B cell (primary cell): ENCODE results near the gene VPS25. TPM values are rescaled to one million over a fixed set of nuclear protein-coding genes. Genes with fewer than 3 reads are reported as not detected.
A peak's percentile ranks its signal among the peaks of the same experiment; 100 is the strongest.

Experiments
- ATAC-seq: fragments of 200-7000 bp; cut with Tn5 transposase; one replicate; pipeline ENCODE4 v1.10.0; 2021; ENCODE audit warnings: low read depth, mild to moderate bottlenecking, moderate number of reproducible peaks, moderate library complexity
- CTCF ChIA-PET: fragments of 350-600 bp; sonication (Branson Sonifier 250); formaldehyde crosslinking; loops from one replicate; lab custom pipeline; 2021; ENCODE audit warnings: antibody characterized with exemption, inconsistent platforms; lab: Charles Lee
- POLR2A ChIA-PET: fragments of 350-600 bp; sonication (Branson Sonifier 250); formaldehyde crosslinking; loops from one replicate; lab custom pipeline; 2021; ENCODE audit warnings: antibody characterized with exemption; lab: Charles Lee
- DNase-seq: peaks from one replicate; pipeline ENCODE4 v3.0.0; 2013
- H2AFZ ChIP-seq: 2 replicates; pipeline ENCODE4 v1.6.1; 2012; ENCODE audit warnings: mild to moderate bottlenecking, low read depth, low read length; ENCODE audit not compliant: insufficient read depth, poor library complexity, severe bottlenecking
- H3K27ac ChIP-seq, 2 donors: 1 replicate in 1 of 2; 2 replicates in 1 of 2; pipeline ENCODE4 v1.5.1; 2012 to 2013; ENCODE audit warnings: low read length in 2 of 2, mild to moderate bottlenecking in 2 of 2, moderate library complexity in 1 of 2
- H3K27me3 ChIP-seq, 4 experiments: fragments of 200-600 bp in 1 of 4; sonication (generic) in 1 of 4; replicated peaks in 1 of 4; 1 replicate in 2 of 4; 2 replicates in 2 of 4; pipeline versions ENCODE4 v1.6.1 to v1.7.0; 2013 to 2016; ENCODE audit warnings: low read length in 3 of 4, mild to moderate bottlenecking in 2 of 4, mixed read lengths in 1 of 4, moderate library complexity in 1 of 4; ENCODE audit not compliant: insufficient read depth in 4 of 4, control insufficient read depth in 3 of 4; ENCODE audit errors: control extremely low read depth in 1 of 4
- H3K36me3 ChIP-seq, 2 experiments: replicated peaks in 1 of 2; 1 replicate in 1 of 2; 2 replicates in 1 of 2; pipeline versions ENCODE4 v1.6.1 to v1.7.1; 2013; ENCODE audit warnings: low read length in 1 of 2; ENCODE audit not compliant: insufficient read depth in 2 of 2, control insufficient read depth in 1 of 2; ENCODE audit errors: control extremely low read depth in 1 of 2, extremely low read depth in 1 of 2
- H3K4me1 ChIP-seq, 2 donors: fragments of 200-600 bp in 1 of 2; sonication (generic) in 1 of 2; 1 replicate in 1 of 2; 2 replicates in 1 of 2; pipeline versions ENCODE4 v1.5.1 to v1.6.1; 2013 to 2017; ENCODE audit warnings: low read length in 2 of 2; ENCODE audit not compliant: control insufficient read depth in 2 of 2, insufficient read depth in 2 of 2
- H3K4me2 ChIP-seq: replicated peaks from 2 replicates; pipeline ENCODE3; 2012; ENCODE audit warnings: mild to moderate bottlenecking, low read depth, low read length; ENCODE audit not compliant: poor library complexity, severe bottlenecking
- H3K4me3 ChIP-seq, 5 experiments: fragments of 200-600 bp in 1 of 5; sonication (generic) in 1 of 5; 1 replicate in 3 of 5; 2 replicates in 2 of 5; pipeline versions ENCODE4 v1.5.1 to v1.7.0; 2011 to 2016; ENCODE audit warnings: low read length in 4 of 5, mild to moderate bottlenecking in 4 of 5, low read depth in 2 of 5, control low read depth in 1 of 5, moderate library complexity in 1 of 5; ENCODE audit not compliant: insufficient read depth in 1 of 5; ENCODE audit errors: control extremely low read depth in 1 of 5, extremely low read depth in 1 of 5
- H3K79me2 ChIP-seq: fragments of 200-600 bp; sonication (generic); one replicate; pipeline ENCODE4 v1.6.0; 2016; ENCODE audit warnings: low read length; ENCODE audit not compliant: control insufficient read depth, insufficient read depth
- H3K9ac ChIP-seq: fragments of 200-600 bp; sonication (generic); 2 replicates; pipeline ENCODE4 v1.6.1; 2017; ENCODE audit warnings: mild to moderate bottlenecking, low read length, moderate library complexity
- H3K9me3 ChIP-seq, 3 donors: one replicate each; pipeline versions ENCODE4 v1.6.1 to v1.7.1; 2013; ENCODE audit warnings: low read length in 2 of 3; ENCODE audit not compliant: control insufficient read depth in 2 of 3, insufficient read depth in 1 of 3; ENCODE audit errors: control extremely low read depth in 1 of 3
- H4K20me1 ChIP-seq: 2 replicates; pipeline ENCODE4 v1.6.0; 2012; ENCODE audit warnings: mild to moderate bottlenecking, low read length; ENCODE audit not compliant: insufficient read depth, control insufficient read depth, poor library complexity, severe bottlenecking
- H3K27ac Mint-ChIP-seq: one replicate; pipeline ENCODE4 v1.8.0; 2021; ENCODE audit warnings: mixed read lengths
- H3K27me3 Mint-ChIP-seq: one replicate; pipeline ENCODE4 v1.8.0; 2021; ENCODE audit warnings: mixed read lengths
- H3K4me1 Mint-ChIP-seq: one replicate; pipeline ENCODE4 v1.8.0; 2021; ENCODE audit warnings: mixed read lengths
- H3K4me3 Mint-ChIP-seq: one replicate; pipeline ENCODE4 v1.8.0; 2021; ENCODE audit warnings: mixed read lengths
- H3K9me3 Mint-ChIP-seq: one replicate; pipeline ENCODE4 v1.8.0; 2022; ENCODE audit warnings: mixed read lengths; ENCODE audit not compliant: insufficient read depth
- EZH2 ChIP-seq: IDR thresholded peaks from 2 replicates; pipeline ENCODE4 v1.6.1; 2012; ENCODE audit warnings: borderline replicate concordance, low read depth, mild to moderate bottlenecking, moderate library complexity, low read length; ENCODE audit not compliant: insufficient read depth, poor library complexity, severe bottlenecking
- WGBS: methylation state at CpG from one replicate; pipeline ENCODE4 v1.1.5; 2013; ENCODE audit warnings: missing lambda C conversion rate; ENCODE audit not compliant: insufficient coverage; 5-methylcytosine and 5-hydroxymethylcytosine counted together
- intact Hi-C: fragments of 100-400 bp; cut with micrococcal nuclease; formaldehyde crosslinking; loops from one replicate; pipeline ENCODE4 v1.10.0; 2022
- polyA plus RNA-seq: library from polyadenylated mRNA; depleted of rRNA; stranded (reverse); fragments of >200 nt; gene quantifications from 2 replicates; pipeline ENCODE4 v1.2.3, GENCODE V29; 2012
- total RNA-seq, 2 donors: library from RNA; stranded (reverse); fragments of 120-200 nt in 1 of 2; gene quantifications; 1 replicate in 1 of 2; 2 replicates in 1 of 2; pipeline versions ENCODE4 v1.2.3 to v1.2.4, GENCODE V29; 2013 to 2022
- TF ChIP-seq, protein P1 (sequence below): fragments of 200-600 bp; IDR thresholded peaks from one replicate; pipeline ENCODE4 v1.8.0; 2022; ENCODE audit warnings: antibody characterized with exemption, mild to moderate bottlenecking

VPS25 gene
- total and polyA plus RNA-seq, 2 donors (not counting 1 experiment from before 2014, with no cell fraction given): 38.7 to 40.5 TPM

GRCh38 chr17:42798383-42799380 lies 25.4 kb downstream of the VPS25 start, which contains the start of the genes CNTD1 and COA3:
Gene CNTD1 (plus strand): TSS chr17:42798861. CDS start chr17:42799068, 207 bp downstream.
Gene COA3 (minus strand): TSS chr17:42798704. CDS start chr17:42798681, 23 bp downstream.
- Mint-ChIP-seq H3K27me3 (peaks cover 5% of the 10 kb centered on the region), H3K4me3 (peak within 1 kb of the TSS; percentile 96), H3K9me3 (no peaks in the 10 kb centered on the region), H3K27ac (peak within 1 kb of the TSS; percentile 83), H3K4me1 (peaks cover 27% of the 10 kb centered on the region)
- ATAC-seq: peak; percentile 99
- H3K9ac ChIP-seq: peak within 1 kb of the TSS; percentile 87
- peak; percentile 79 for DNase-seq
- TF ChIP-seq EZH2: no peak
- TF ChIP-seq, protein P1, sequence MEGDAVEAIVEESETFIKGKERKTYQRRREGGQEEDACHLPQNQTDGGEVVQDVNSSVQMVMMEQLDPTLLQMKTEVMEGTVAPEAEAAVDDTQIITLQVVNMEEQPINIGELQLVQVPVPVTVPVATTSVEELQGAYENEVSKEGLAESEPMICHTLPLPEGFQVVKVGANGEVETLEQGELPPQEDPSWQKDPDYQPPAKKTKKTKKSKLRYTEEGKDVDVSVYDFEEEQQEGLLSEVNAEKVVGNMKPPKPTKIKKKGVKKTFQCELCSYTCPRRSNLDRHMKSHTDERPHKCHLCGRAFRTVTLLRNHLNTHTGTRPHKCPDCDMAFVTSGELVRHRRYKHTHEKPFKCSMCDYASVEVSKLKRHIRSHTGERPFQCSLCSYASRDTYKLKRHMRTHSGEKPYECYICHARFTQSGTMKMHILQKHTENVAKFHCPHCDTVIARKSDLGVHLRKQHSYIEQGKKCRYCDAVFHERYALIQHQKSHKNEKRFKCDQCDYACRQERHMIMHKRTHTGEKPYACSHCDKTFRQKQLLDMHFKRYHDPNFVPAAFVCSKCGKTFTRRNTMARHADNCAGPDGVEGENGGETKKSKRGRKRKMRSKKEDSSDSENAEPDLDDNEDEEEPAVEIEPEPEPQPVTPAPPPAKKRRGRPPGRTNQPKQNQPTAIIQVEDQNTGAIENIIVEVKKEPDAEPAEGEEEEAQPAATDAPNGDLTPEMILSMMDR: no peak
- peak within 1 kb of the TSS; percentile 4 to 69 for H3K27ac ChIP-seq
- no peaks in the 10 kb centered on the region for H3K27me3 ChIP-seq
- intact Hi-C loops: loop anchor here (1.0 kb wide), 3 partner anchors 25 to 53 kb away; partner anchors contain the start of genes BECN1, EZH1 and VPS25
- H3K9me3 ChIP-seq: peaks cover 0 to 3% (median 0%) of the 10 kb centered on the region in 3 donors
- WGBS: 28% methylated on average over 66 of the region's 66 CpGs
- POLR2A ChIA-PET: interaction anchor here (1.2 to 2.1 kb wide), 2 partner anchors 25 to 26 kb away, joined by 5 to 9 read pairs; partner anchors contain the start of genes BECN1 and VPS25
- peaks cover 23% of the 10 kb centered on the region for H3K79me2 ChIP-seq
- H3K4me2 ChIP-seq: peak within 1 kb of the TSS; percentile 81
- H3K4me3 ChIP-seq: peak within 1 kb of the TSS; percentile 59 to 90 (median 76)
- peaks cover 14 to 21% of the 10 kb centered on the region in 2 donors for H3K4me1 ChIP-seq
- CTCF ChIA-PET: interaction anchor here (0.5 to 1.0 kb wide), 3 partner anchors 27 to 220 kb away, joined by 3 to 4 read pairs (median 4); no protein-coding TSS in a partner anchor
- H2AFZ ChIP-seq: peak within 1 kb of the TSS; percentile 92
- H4K20me1 ChIP-seq: no peaks in the 10 kb centered on the region
- H3K36me3 ChIP-seq: peaks cover 0 to 2% of the 10 kb centered on the region in 2 experiments
